ENCODE results near the gene APH1B.

DNA sequence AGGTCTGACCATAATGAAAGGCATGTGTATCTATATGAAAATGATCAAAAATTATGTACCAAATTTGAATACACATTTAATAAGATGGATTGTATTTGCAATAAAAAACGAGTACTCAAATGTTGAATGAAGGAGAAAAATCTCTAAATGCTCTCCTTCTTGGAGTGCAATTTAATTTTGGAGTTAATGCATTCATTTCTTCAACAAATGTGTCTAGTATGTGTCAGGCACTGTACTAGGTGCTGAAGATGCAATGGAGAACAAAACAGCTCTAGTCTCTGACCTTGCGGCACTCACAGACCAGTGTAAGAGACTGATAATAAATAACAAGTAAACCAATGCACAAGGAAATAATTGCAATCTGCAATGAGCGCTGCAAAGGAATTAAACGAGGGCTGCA, 75.4 kb downstream of the APH1B start:
- TF ChIP-seq, protein P1, sequence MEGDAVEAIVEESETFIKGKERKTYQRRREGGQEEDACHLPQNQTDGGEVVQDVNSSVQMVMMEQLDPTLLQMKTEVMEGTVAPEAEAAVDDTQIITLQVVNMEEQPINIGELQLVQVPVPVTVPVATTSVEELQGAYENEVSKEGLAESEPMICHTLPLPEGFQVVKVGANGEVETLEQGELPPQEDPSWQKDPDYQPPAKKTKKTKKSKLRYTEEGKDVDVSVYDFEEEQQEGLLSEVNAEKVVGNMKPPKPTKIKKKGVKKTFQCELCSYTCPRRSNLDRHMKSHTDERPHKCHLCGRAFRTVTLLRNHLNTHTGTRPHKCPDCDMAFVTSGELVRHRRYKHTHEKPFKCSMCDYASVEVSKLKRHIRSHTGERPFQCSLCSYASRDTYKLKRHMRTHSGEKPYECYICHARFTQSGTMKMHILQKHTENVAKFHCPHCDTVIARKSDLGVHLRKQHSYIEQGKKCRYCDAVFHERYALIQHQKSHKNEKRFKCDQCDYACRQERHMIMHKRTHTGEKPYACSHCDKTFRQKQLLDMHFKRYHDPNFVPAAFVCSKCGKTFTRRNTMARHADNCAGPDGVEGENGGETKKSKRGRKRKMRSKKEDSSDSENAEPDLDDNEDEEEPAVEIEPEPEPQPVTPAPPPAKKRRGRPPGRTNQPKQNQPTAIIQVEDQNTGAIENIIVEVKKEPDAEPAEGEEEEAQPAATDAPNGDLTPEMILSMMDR (IDR thresholded peaks at IDR 0.05), result no peak
- TF ChIP-seq EP300 (IDR thresholded peaks at IDR 0.05) (no peak), POLR2A (IDR thresholded peaks at IDR 0.05) (no peak)

Data from gastroesophageal sphincter (tissue), 3 donors.